ES-I3 (cell line): ENCODE measurements around the gene DNAJC1.

Experiments used
- H3K36me3 ChIP-seq: 2 replicates; pipeline ENCODE4 v1.6.1; 2013; ENCODE audit warnings: mild to moderate bottlenecking, low read length, control low read depth, moderate library complexity; ENCODE audit not compliant: insufficient read depth
- H3K4me1 ChIP-seq: 2 replicates; pipeline ENCODE4 v1.6.1; 2013; ENCODE audit warnings: mild to moderate bottlenecking, control low read depth, low read length; ENCODE audit not compliant: insufficient read depth
- H3K9ac ChIP-seq: 2 replicates; pipeline ENCODE4 v1.6.1; 2013; ENCODE audit warnings: low read depth, mild to moderate bottlenecking, low read length, moderate library complexity
- H3K9me3 ChIP-seq: 2 replicates; pipeline ENCODE4 v1.6.1; 2013; ENCODE audit warnings: mild to moderate bottlenecking, low read length, moderate library complexity; ENCODE audit not compliant: control insufficient read depth, insufficient read depth

Gene DNAJC1

DNA sequence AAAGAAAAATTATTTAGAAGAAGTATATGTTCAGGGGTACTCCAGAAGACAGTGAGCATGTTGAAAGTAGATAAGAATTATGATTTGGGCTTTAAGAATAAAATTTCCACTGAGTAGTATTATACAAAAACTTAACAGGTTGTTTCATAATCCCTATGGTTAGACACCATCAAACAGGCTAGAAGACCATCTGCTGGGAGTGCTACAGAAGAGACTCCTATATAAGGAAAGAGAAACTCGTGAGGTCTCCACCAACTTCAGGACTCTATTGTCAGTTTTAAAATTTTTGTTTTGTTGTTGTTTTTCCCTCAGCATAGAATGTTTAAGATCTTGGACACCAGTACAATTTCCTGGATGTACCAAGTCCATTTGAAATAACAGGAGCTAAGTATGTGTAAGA lies 13.1 kb downstream of the DNAJC1 start:
- no peaks in the 10 kb centered on the region for H3K4me1 ChIP-seq

DNA sequence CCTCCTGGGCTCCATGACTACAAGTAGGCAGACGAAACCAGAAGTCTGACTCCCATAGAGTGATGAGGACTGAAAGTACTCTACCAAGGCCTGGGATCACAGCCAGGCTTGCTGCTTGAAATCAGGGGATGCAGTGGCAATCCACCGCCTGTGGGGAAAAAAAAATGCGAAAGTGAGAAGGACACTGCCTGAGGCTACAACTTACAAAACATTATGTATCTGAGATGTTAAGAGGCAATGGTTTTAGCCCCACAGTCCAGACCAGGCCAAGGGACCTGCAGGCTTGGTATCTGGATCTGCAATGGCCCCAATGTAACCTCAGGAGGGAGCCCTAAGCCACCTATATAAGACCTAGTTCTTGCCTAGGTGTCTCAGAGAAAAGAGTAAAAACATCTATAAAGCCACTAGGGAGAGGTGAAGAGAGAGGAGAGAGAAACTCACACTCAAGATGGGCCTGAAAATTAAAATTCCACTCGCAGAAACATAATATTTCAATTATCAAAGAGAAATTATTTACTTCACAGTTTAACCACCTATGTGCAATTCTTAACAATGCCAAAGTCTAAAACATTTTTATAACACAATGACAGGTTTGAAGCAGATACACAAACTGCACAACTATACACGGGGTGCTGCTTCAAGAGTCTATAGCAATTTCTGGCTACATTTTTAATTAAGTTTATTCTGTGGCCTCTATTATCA lies 13.9 kb downstream of the DNAJC1 start:
- Histone ChIP-seq H3K9me3 (no peaks in the 10 kb centered on the region), H3K4me1 (no peaks in the 10 kb centered on the region), H3K9ac (no peak overlapping the region), H3K36me3 (no peaks in the 10 kb centered on the region)

More for the DNA sequence above, 13.1 kb downstream of the DNAJC1 start:
- Histone ChIP-seq H3K9me3 (no peaks in the 10 kb centered on the region), H3K9ac (no peak overlapping the region), H3K36me3 (no peaks in the 10 kb centered on the region)

DNA sequence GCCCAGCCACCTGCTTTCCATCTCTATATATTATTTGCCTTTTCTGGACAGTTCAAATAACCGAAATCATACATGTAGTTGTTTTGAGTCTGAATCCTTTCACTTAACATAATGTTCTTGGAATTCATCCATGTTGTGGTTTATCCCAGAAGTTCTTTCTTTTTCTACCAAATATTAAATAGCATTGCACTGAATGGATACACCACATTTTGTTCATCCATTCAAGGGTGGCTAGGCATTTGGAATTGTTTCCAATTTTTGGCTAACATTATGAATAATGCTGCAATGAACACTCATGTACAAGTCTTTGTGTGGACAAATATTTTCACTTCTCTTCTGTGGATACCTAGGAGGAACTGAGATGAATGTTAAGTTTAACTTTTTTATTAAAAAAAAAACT lies 18.0 kb downstream of the DNAJC1 start:
- H3K9me3 ChIP-seq: no peaks in the 10 kb centered on the region
- no peaks in the 10 kb centered on the region for H3K4me1 ChIP-seq
- no peak overlapping the region for H3K9ac ChIP-seq
- H3K36me3 ChIP-seq: no peaks in the 10 kb centered on the region

DNA sequence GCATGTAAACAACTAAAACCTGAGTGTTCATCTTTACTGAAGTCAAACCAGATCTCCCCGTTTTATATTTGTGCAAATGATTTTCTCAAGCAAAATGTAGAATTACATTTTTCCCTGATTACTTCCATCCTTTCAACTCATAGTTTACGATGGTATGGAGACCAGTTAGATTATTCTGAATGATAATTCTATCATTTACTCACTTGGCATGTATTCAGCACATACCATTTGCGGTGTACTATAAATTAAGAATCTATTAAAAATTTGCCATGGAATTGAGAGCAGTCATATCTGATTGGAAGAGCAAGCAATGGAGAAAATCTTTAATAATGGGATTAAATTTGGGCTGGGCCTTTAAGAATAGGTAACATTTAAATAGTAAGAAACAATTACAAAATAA lies 22.4 kb downstream of the DNAJC1 start:
- no peaks in the 10 kb centered on the region for H3K36me3 ChIP-seq
- no peaks in the 10 kb centered on the region for H3K9me3 ChIP-seq
- peaks cover 25% of the 10 kb centered on the region; the same call in 1 of the 2 replicates for H3K4me1 ChIP-seq
- H3K9ac ChIP-seq: no peak overlapping the region

DNA sequence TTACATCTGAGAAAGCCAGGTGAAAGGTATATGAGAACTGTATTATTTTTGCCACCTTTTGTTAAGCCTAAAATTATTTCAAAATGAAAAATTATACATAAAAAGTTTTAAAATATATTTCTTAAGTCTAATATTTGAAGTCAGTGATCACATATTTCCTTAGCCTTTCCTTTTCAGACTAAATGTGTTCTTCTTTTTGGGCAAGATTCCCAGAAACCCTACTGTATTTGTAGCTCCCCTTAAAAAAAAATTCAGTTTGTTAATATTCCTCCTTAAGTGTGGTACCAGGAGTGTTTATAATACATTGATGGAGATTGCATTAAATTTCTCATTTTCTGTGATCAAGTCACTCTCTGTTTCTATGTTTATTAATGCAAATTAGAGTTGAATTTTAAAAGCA lies 22.8 kb downstream of the DNAJC1 start:
- Histone ChIP-seq H3K4me1 (peaks cover 26% of the 10 kb centered on the region; the same call in 1 of the 2 replicates), H3K9ac (no peak overlapping the region), H3K9me3 (no peaks in the 10 kb centered on the region), H3K36me3 (no peaks in the 10 kb centered on the region)

DNA sequence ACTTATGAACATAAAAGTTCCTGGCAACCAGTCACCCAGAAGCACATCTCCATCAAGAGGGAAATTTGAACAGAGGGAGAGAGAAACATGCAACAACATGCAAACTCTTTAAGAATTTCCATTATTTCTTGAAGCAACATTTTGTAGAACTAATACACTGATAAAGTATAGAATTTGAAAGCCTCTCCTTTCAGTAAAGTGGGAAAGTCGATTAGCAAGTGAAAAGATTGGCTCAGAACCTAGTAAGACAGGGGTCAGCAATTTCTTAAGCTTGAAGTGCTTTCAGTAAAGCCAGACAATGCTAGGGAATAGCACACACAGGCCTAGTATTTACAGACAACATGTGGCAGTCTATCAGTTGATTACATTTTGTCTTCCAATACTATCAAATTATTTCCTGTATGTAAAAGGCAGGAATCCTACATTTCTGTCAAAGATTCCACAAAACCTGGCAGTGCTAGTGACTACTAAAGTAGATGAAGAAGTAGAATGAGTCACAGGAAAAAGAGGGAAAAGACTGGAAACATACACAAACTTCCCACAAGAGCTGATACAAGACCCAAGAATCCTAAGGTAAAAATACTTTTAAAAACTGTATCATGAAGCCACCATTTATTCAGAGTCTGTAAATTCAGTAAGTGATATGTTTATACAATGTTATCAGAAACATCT lies 25.2 kb downstream of the DNAJC1 start:
- Histone ChIP-seq H3K4me1 (peaks cover 30% of the 10 kb centered on the region; the same call in 1 of the 2 replicates), H3K36me3 (no peaks in the 10 kb centered on the region), H3K9me3 (no peaks in the 10 kb centered on the region), H3K9ac (no peak overlapping the region)

DNA sequence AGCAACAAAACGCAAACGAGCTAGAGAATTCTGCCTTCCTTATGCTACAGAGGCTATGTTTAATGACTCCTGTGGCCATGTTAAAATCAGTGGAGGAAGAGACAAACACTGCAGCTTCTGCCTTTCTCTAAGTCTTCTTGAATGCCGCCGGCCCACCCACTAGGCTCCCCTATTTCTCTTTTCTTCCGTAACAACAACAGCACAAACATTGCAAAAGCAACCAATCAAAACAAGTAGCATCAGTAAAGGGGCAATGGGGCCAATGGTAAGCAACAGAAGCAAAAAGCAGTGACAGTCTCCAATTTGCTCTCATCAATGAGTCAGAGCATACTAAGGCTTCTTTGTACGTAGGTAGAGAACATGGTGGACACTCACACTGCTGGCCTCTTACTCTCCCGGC lies 26.8 kb downstream of the DNAJC1 start:
- Histone ChIP-seq H3K4me1 (peaks cover 30% of the 10 kb centered on the region; the same call in 1 of the 2 replicates), H3K9ac (peak overlapping the region; percentile 43), H3K36me3 (no peaks in the 10 kb centered on the region), H3K9me3 (no peaks in the 10 kb centered on the region)

DNA sequence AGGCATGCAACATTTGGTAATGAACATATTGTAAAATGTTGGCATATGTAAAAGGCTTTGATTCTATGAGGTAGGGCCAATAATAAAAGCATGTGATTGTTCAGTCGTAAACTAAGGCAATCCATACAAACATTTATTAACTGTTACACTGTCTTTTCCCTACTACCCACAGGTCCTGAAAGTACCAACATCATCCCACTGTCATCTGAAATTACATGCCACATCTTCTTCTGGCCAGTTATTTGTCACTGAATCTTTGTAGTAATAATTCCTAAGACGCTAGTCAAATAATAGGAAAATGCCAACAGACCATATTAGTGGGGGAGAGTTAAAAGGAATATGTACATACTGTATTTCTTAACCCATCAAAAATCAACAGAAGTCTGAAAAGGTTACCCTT lies 27.2 kb downstream of the DNAJC1 start:
- no peaks in the 10 kb centered on the region for H3K36me3 ChIP-seq
- H3K9me3 ChIP-seq: no peaks in the 10 kb centered on the region
- H3K9ac ChIP-seq: peak overlapping the region; percentile 43
- peaks cover 30% of the 10 kb centered on the region; the same call in 1 of the 2 replicates for H3K4me1 ChIP-seq

DNA sequence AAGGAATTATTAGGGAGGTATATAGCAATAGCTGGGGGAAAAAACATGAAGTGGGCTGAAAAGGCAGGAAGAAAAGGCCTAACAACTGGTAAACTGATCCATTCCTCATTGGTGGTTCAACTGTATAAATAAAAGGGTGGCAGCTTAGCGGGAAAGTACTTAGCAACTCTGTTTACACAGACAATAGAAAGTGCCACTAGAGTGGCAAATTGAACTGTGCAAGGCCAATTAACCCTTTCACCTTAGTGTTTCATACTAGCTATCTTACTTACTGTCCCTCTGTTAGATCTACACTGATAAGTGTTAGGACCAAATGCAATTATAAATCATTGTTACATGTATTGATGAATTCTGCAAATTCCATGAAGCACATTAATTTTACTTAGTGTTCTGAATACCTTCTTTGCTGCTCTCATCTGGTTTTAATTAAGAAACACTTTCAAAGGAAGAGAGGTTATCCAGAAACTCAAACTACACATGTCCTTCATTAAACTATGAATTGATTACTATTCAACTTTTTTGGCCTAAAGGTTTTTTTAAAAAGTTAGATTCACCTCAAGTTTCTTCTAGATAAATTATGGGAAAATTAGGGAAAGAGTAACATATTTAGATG lies 28.0 kb downstream of the DNAJC1 start:
- Histone ChIP-seq H3K4me1 (peaks cover 30% of the 10 kb centered on the region; the same call in 1 of the 2 replicates), H3K36me3 (no peaks in the 10 kb centered on the region), H3K9me3 (no peaks in the 10 kb centered on the region), H3K9ac (no peak overlapping the region)

DNA sequence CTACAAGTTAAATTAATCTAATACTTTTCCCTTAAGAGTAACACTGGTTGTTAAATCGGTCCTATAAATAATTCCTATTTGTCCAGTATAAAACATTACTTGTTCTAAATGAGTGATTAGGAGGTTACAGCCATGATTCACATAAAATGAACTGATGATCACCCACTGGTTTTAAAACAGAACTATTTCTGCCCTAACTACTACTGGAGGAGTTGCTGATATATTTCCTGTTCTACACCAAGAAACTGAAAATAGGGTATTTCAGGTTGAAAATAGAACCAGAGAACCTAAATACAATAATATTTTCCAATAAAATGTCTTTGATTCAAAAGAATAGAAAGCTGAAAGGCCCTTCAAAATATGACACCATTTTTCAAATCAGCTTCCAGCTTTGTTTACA lies 30.9 kb downstream of the DNAJC1 start:
- Histone ChIP-seq H3K36me3 (no peaks in the 10 kb centered on the region), H3K4me1 (peaks cover 16% of the 10 kb centered on the region; the same call in 1 of the 2 replicates), H3K9ac (no peak overlapping the region), H3K9me3 (no peaks in the 10 kb centered on the region)

DNA sequence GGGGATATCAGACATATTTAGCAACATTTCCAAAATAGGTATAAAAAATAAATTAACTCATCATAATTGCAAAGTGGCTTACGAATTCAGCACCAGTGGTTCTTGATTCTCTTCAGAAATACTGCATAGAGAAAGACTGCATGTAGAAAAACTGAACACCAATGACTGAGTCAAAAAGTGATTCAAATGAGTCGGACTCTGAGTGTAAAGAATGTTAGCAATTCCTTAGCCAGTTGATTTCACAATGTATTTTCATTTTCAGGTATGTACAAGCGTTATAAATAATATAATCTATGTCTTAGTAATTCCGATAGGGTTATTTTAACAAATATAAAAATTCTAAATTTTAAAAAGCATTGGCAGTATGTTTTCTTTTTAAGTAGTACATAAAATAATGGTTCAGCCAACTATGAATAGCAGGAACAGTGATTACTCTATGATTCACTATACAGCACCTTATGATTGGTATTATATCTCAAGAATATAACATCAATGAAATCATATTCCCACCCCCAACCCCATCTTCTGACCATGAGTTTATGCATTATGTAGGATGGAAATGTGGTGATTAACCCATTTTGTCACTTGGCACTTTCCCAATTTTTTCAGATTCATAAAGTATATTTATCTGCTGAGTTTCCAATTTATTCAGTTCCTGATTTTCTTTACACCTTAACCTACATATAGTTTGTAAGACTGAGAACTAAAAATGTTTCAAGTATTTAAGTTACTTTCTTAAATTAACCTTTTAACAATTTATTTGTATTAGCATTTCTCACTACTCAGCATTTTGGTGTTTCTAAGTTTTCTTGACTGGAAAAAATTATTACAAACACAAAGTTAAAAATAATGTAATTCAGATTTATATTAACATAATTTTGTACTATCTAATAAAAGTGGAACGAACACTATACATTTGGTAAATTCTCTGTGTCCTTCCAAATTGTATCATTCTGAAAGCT lies 33.9 kb downstream of the DNAJC1 start:
- Histone ChIP-seq H3K9me3 (peaks cover 2% of the 10 kb centered on the region; the same call in 1 of the 2 replicates), H3K4me1 (no peaks in the 10 kb centered on the region), H3K9ac (no peak overlapping the region), H3K36me3 (no peaks in the 10 kb centered on the region)

DNA sequence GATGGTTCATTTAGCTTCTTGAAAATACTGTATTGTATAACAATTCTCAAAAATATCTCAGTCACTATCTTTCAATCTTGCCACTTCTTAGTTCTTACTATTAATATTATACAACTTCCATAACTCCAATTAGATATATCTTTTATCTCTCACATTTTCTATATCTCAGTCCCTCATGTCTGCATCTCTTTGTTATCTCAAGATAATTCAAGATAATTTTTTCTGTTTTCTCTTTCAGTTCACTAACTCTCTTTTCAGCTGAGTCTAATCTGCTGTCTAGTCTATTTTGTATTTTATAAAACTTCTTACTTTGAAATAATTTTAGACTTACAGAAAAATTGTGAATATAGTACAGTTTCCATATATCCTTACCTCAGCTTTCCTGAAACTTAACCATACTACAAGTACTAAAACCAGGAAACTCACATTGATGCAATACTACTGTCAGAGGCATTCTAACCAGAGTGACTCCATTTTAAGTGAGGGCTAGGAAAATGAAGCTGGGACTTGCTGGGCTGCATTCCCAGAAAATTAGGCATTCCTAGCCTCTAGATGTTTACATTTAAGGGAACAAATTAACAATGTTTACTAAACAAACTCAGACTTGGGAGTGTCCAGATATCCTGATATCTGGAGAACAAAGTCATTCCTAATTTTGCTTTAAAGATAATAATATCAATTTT lies 38.4 kb downstream of the DNAJC1 start:
- no peaks in the 10 kb centered on the region for H3K36me3 ChIP-seq
- no peak overlapping the region for H3K9ac ChIP-seq
- H3K9me3 ChIP-seq: peaks cover 2% of the 10 kb centered on the region; the same call in 1 of the 2 replicates
- no peaks in the 10 kb centered on the region for H3K4me1 ChIP-seq

DNA sequence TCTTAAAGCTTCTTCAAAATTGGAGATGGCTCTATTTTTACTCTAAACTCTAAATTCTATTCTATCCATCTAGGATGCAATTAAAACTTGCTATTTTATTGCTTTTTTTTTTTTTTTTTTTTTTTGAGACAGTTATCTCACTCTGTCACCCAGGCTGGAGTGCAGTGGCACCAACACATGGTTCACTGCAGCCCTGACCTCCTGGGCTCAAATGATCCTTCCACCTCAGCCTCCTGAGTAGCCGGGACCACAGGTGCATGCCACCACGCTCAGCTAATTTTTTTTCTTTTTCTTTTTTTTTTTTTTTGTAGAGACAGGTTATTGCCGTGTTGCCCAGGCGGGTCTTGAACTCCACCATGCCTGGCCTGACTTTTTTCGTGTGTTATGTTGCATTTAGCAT lies 41.2 kb downstream of the DNAJC1 start:
- Histone ChIP-seq H3K36me3 (no peaks in the 10 kb centered on the region), H3K9ac (no peak overlapping the region), H3K9me3 (peaks cover 2% of the 10 kb centered on the region; the same call in 1 of the 2 replicates), H3K4me1 (no peaks in the 10 kb centered on the region)
